K562 (cell line): ENCODE data around the gene ZNF740. TPM values are rescaled to one million over a fixed set of nuclear protein-coding genes. Genes with fewer than 3 reads are reported as not detected.

ENCODE experiments used
- ATAC-seq: fragments of 200-7000 bp; cut with Tn5 transposase; 3 replicates; pipeline ENCODE4 v1.9.1; 2020; ENCODE audit warnings: moderate library complexity
- BruUV-seq: library from RNA; stranded (reverse); fragments of 400-500 nt; replicated peaks from 2 replicates; lab custom pipeline; 2021; lab: Mats Ljungman, UMichigan
- CTCF ChIA-PET: fragments of 300-600 bp; formaldehyde crosslinking; extraction: SDS; loops from one replicate; lab custom pipeline; 2021; ENCODE audit warnings: low intra/inter-chr PET ratio; lab: Yijun Ruan, JAX
- POLR2A ChIA-PET: fragments of 300-600, 350-650 bp; sonication (Branson Sonifier 250); formaldehyde crosslinking; extraction: SDS; loops from one replicate; lab custom pipeline; 2021; ENCODE audit warnings: antibody characterized with exemption, inconsistent platforms; lab: Yijun Ruan, JAX
- DNase-seq, 4 experiments: peaks; one replicate each; pipeline versions ENCODE4 v3.0.0 to v3.0.0-alpha.2; 2011 to 2018; ENCODE audit warnings: low spot score in 3 of 4, mixed read lengths in 3 of 4; ENCODE audit errors: extremely low read depth in 1 of 4
- FAIRE-seq: peaks from 2 replicates; lab custom pipeline; 2011; peaks lifted over from hg19 to GRCh38; lab: Jason Lieb, UNC
- H2AFZ ChIP-seq: 2 replicates; pipeline ENCODE4 v1.6.0; 2011; ENCODE audit warnings: low read depth, low read length, control low read depth, inconsistent platforms
- H3K27ac ChIP-seq: fragments of 200-600 bp; 3 replicates; pipeline ENCODE4 v1.8.0; 2011; ENCODE audit warnings: low read depth, mild to moderate bottlenecking, control low read depth, inconsistent platforms, low read length, moderate library complexity, mixed read lengths; ENCODE audit errors: extremely low read depth
- H3K27me3 ChIP-seq, 2 experiments: fragments of 300-600 bp in 1 of 2; 2 replicates in 1 of 2; 3 replicates in 1 of 2; pipeline versions ENCODE4 v1.6.0 to v1.8.0; 2011; ENCODE audit warnings: inconsistent platforms in 2 of 2, low read length in 2 of 2, mild to moderate bottlenecking in 1 of 2, mixed read lengths in 1 of 2, moderate library complexity in 1 of 2; ENCODE audit not compliant: control insufficient read depth in 2 of 2, insufficient read depth in 2 of 2
- H3K36me3 ChIP-seq: fragments of 300-600 bp; 3 replicates; pipeline ENCODE4 v1.8.0; 2011; ENCODE audit warnings: mild to moderate bottlenecking, low read length, inconsistent platforms; ENCODE audit not compliant: control insufficient read depth, insufficient read depth
- H3K4me1 ChIP-seq, 2 experiments: fragments of 200-600 bp in 1 of 2; replicated peaks in 1 of 2; 2 replicates in 1 of 2; 3 replicates in 1 of 2; pipeline versions ENCODE4 v1.5.1 to v1.8.0; 2011; ENCODE audit warnings: inconsistent platforms in 2 of 2, low read length in 2 of 2, mild to moderate bottlenecking in 1 of 2, mixed read lengths in 1 of 2, moderate library complexity in 1 of 2; ENCODE audit not compliant: control insufficient read depth in 2 of 2, insufficient read depth in 2 of 2
- H3K4me2 ChIP-seq: 2 replicates; pipeline ENCODE4 v1.6.1; 2011; ENCODE audit warnings: low read length, control low read depth, inconsistent platforms, mixed read lengths; ENCODE audit not compliant: insufficient read depth
- H3K4me3 ChIP-seq: fragments of 200-600 bp; sonication (generic), shearing (Covaris generic); 2 replicates; pipeline ENCODE4 v1.5.1; 2016; ENCODE audit warnings: control low read depth, inconsistent platforms
- H3K79me2 ChIP-seq: fragments of 200-600 bp; 3 replicates; pipeline ENCODE4 v1.8.0; 2011; ENCODE audit warnings: low read length, inconsistent platforms; ENCODE audit not compliant: control insufficient read depth, insufficient read depth
- H3K9ac ChIP-seq, 2 experiments: 2 replicates each; pipeline versions ENCODE4 v1.6.0 to v1.6.1; 2011; ENCODE audit warnings: low read depth in 2 of 2, low read length in 2 of 2, control low read depth in 1 of 2, inconsistent platforms in 1 of 2, mild to moderate bottlenecking in 1 of 2, mixed read lengths in 1 of 2; ENCODE audit not compliant: insufficient read depth in 1 of 2
- H3K9me1 ChIP-seq: one replicate; pipeline ENCODE4 v1.6.0; 2011; ENCODE audit warnings: inconsistent platforms, mild to moderate bottlenecking, low read length, moderate library complexity; ENCODE audit not compliant: control insufficient read depth, insufficient read depth
- H3K9me3 ChIP-seq: replicated peaks from 2 replicates; pipeline ENCODE4 v1.5.1; 2011; ENCODE audit warnings: low read depth, low read length, inconsistent platforms; ENCODE audit not compliant: control insufficient read depth, insufficient read depth
- H4K20me1 ChIP-seq: replicated peaks from 2 replicates; pipeline ENCODE4 v1.6.1; 2011; ENCODE audit warnings: low read length, inconsistent platforms, mixed read lengths; ENCODE audit not compliant: control insufficient read depth, insufficient read depth
- CREBBP ChIP-seq: IDR thresholded peaks from one replicate; pipeline ENCODE4 v1.6.1; 2012; ENCODE audit warnings: low read depth, mild to moderate bottlenecking, control low read depth, inconsistent platforms, low read length
- GTF2A2 ChIP-seq: IDR thresholded peaks from 2 replicates; pipeline ENCODE4 v1.6.1; 2016; ENCODE audit warnings: mild to moderate bottlenecking, missing genetic modification characterization, missing compliant biosample characterization
- HDAC2 ChIP-seq: fragments of 450-650 bp; IDR thresholded peaks from 2 replicates; pipeline ENCODE4 v1.6.1; 2016; ENCODE audit warnings: mild to moderate bottlenecking
- MEF2A ChIP-seq: IDR thresholded peaks from 2 replicates; pipeline ENCODE4 v1.6.1; 2011; ENCODE audit warnings: low read depth, mild to moderate bottlenecking, low read length, moderate library complexity; ENCODE audit not compliant: control insufficient read depth
- POLR2H ChIP-seq: IDR thresholded peaks from 2 replicates; pipeline ENCODE4 v1.6.1; 2016; ENCODE audit warnings: missing genetic modification characterization, low read depth, mild to moderate bottlenecking, control low read depth, missing compliant biosample characterization, moderate library complexity
- ZNF316 ChIP-seq: fragments of 450-650 bp; IDR thresholded peaks from 2 replicates; pipeline ENCODE4 v1.6.1; 2016
- ZNF717 ChIP-seq: fragments of 250-450 bp; sonication (Bioruptor Pico); IDR thresholded peaks from 2 replicates; pipeline ENCODE4 v1.5.0; 2021
- WGBS: fragments of 100-300 bp; shearing (Covaris generic); methylation state at CpG from one replicate; pipeline ENCODE4 v1.1.6; 2016; ENCODE audit warnings: low coverage, mixed read lengths; ENCODE audit not compliant: insufficient coverage; ENCODE audit errors: missing lambda C conversion rate; 5-methylcytosine and 5-hydroxymethylcytosine counted together
- in situ Hi-C: fragments of 300-500 bp; cut with MboI; formaldehyde crosslinking; loops from 4 replicates; pipeline ENCODE4 v1.15.0; 2018; ENCODE audit warnings: inconsistent platforms, mixed read lengths
- intact Hi-C: fragments of 100-400 bp; cut with micrococcal nuclease; formaldehyde crosslinking; loops from 2 replicates; pipeline ENCODE4 v1.14.2; 2022
- polyA plus RNA-seq, 8 experiments: library from polyadenylated mRNA; depleted of rRNA in 4 of 8; stranded (reverse) in 5 of 8; unstranded in 3 of 8; fragments of >200 nt; fragmentation: Nextera tagmentation in 2 of 8; fragmentation: Illumina TruSeq in 1 of 8; extraction: Ambion mirVana in 2 of 8; extraction: Trizol in 1 of 8; gene quantifications; 2 replicates each; pipeline versions ENCODE4 v1.2.1 to v1.2.3, GENCODE V29; 2011 to 2014; ENCODE audit warnings: inconsistent platforms in 1 of 8, missing spikeins in 1 of 8
- total RNA-seq, 7 experiments: library from RNA; depleted of rRNA in 6 of 7; stranded (reverse); fragments of >200 nt in 6 of 7; fragmentation: Illumina TruSeq in 2 of 7; extraction: Trizol in 2 of 7; gene quantifications; 2 replicates each; pipeline versions ENCODE4 v1.2.1 to v1.2.3, GENCODE V29; 2011 to 2021; ENCODE audit warnings: low replicate concordance in 1 of 7
- TF ChIP-seq, protein P1 (sequence below), 2 experiments: IDR thresholded peaks in 1 of 2; conservative IDR thresholded peaks in 1 of 2; 2 replicates each; pipeline ENCODE4 v1.6.1; 2016; ENCODE audit warnings: low read depth in 2 of 2, mild to moderate bottlenecking in 1 of 2, missing compliant biosample characterization in 1 of 2, missing genetic modification characterization in 1 of 2, moderate library complexity in 1 of 2
- TF ChIP-seq, protein P2 (sequence below): sonication (generic); formaldehyde crosslinking; IDR thresholded peaks from 2 replicates; pipeline ENCODE4 v1.8.1; 2023; ENCODE audit warnings: mild to moderate bottlenecking, missing genetic modification reagents

The ZNF740 gene
- total and polyA plus RNA-seq, 9 of the 15 experiments (the other 6 are each of a cell fraction or from before 2014, with no cell fraction given), result 0.57 to 46.4 (median 18.6) TPM

DNA sequence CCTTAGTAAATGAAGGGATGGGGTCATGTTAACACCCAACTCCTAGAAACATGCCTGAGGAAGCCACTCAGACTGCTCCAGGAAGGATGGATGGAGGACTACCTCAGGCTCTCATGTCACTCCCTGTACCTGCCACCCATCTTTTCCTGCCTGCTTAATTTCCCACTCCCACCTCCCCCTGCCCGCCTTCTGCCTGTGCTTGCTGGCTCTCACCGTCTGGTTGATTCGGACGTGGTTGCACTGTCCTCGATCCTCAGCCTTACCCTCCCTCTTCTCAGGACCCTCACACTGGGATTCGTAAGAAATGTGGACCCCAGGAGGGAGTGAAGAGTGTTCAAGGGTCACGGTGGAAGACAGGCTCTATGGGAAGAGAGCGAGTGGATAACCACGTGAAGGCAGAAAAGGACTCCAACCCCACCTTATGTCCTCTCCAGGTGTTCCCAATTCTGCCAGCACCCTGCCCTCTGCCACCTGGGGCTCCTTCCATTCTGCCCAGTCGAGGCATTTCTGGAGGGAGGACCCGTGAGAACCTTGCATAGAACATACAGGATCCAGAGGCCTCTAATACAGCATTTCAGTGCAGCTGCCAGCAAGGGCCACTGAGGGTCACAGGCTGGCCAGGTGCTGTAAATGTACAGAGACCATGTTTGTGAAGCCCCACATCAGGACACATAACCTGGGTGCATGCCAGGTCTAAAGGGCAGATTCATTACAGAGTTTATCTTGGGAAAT is 13.6 kb downstream of the ZNF740 start:
- FAIRE-seq (no peak), DNase-seq (no peak), ATAC-seq (no peak)
- CTCF ChIA-PET, result no interaction called here
- H3K9me1 ChIP-seq, result no peaks in the 10 kb centered on the region
- H3K27me3 ChIP-seq, result no peaks in the 10 kb centered on the region
- POLR2A ChIA-PET, result interaction anchor here (0.5 to 1.9 kb wide), 3 partner anchors 7 to 307 kb away, joined by 3 to 8 read pairs (median 4); partner anchors contain the start of genes ITGB7 and TARBP2
- in situ Hi-C loops, result no loop called here
- no TSS peak for BruUV-seq
- no peak overlapping the region for H3K4me3 ChIP-seq
- 34% methylated on average over 11 of the region's 11 CpGs for WGBS
- peaks cover 4% of the 10 kb centered on the region; the same call in 1 of the 2 replicates for H4K20me1 ChIP-seq
- peak overlapping the region in 1 of 2 experiments; percentile 23; a peak in 1 of 4 replicates for H3K9ac ChIP-seq
- H3K4me1 ChIP-seq, result peaks cover 9 to 21% of the 10 kb centered on the region in 2 experiments; a peak in 3 of 5 replicates
- no peak overlapping the region for H3K4me2 ChIP-seq
- no peak overlapping the region for H2AFZ ChIP-seq
- no peak overlapping the region for H3K27ac ChIP-seq
- no peaks in the 10 kb centered on the region for H3K79me2 ChIP-seq
- no peaks in the 10 kb centered on the region for H3K9me3 ChIP-seq
- intact Hi-C loops, result no loop called here
- no peak for TF ChIP-seq MEF2A
- TF ChIP-seq GTF2A2 (tag), result no peak
- TF ChIP-seq HDAC2, result no peak
- peaks cover 7% of the 10 kb centered on the region; the same call in 1 of the 3 replicates for H3K36me3 ChIP-seq

DNA sequence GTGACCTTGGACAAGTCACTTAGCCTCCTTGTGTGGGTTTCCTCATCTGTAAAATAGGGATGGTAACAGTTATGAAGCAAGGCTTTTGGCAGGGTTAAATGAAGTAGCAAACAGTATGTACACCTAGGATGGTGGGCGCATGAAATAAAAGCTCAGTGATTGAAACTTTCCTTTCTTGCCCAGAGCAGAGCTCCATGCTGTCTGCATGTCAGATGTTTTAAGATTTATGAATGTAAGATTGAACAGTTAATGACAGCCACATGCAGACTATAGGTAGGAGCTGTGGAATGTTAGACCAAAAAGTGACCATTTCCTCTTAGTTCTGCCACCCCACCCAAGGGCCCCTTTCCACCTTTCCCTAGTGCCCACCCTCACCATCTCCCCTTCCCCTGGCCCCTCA is 14.5 kb downstream of the ZNF740 start:
- no peak for ATAC-seq
- Histone ChIP-seq H3K9me1 (no peaks in the 10 kb centered on the region), H3K36me3 (peaks cover 7% of the 10 kb centered on the region; the same call in 1 of the 3 replicates), H3K27me3 (no peaks in the 10 kb centered on the region), H4K20me1 (peaks cover 4% of the 10 kb centered on the region; the same call in 1 of the 2 replicates), H3K27ac (no peak overlapping the region), H3K79me2 (no peaks in the 10 kb centered on the region), H3K4me2 (no peak overlapping the region), H3K9me3 (no peaks in the 10 kb centered on the region), H3K4me3 (no peak overlapping the region), H3K4me1 (peaks cover 13 to 21% of the 10 kb centered on the region in 2 experiments; a peak in 4 of 5 replicates), H3K9ac (no peak overlapping the region), H2AFZ (no peak overlapping the region)
- CTCF ChIA-PET, result interaction anchor here (0.6 kb wide), 1 partner anchor 382 kb away, joined by 3 read pairs; no protein-coding TSS in a partner anchor
- 28% methylated on average over 1 of the region's 1 CpG for WGBS
- POLR2A ChIA-PET, result interaction anchor here (0.5 to 1.9 kb wide), 7 partner anchors 8 to 311 kb away, joined by 3 to 8 read pairs (median 4); partner anchors contain the start of genes AAAS and ITGB7
- in situ Hi-C loops (no loop called here), intact Hi-C loops (no loop called here)
- no peak for DNase-seq
- BruUV-seq, result no TSS peak
- peak; percentile 57 for FAIRE-seq
- TF ChIP-seq ZNF717 (CRISPR knock-in tag) (no peak), POLR2H (tag) (no peak), CREBBP (no peak), ZNF316 (no peak)
- TF ChIP-seq, protein P1, sequence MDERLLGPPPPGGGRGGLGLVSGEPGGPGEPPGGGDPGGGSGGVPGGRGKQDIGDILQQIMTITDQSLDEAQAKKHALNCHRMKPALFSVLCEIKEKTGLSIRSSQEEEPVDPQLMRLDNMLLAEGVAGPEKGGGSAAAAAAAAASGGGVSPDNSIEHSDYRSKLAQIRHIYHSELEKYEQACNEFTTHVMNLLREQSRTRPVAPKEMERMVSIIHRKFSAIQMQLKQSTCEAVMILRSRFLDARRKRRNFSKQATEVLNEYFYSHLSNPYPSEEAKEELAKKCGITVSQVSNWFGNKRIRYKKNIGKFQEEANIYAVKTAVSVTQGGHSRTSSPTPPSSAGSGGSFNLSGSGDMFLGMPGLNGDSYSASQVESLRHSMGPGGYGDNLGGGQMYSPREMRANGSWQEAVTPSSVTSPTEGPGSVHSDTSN (CRISPR knock-in tag; IDR thresholded peaks at IDR 0.05; ENCODE audit: low read depth), result no peak
- TF ChIP-seq, protein P1 (tag; conservative IDR thresholded peaks at IDR 0.05; ENCODE audit: low read depth), result 0 out of 2 replicates have a peak, but pooled peaks have one; percentile 28
- TF ChIP-seq, protein P2, sequence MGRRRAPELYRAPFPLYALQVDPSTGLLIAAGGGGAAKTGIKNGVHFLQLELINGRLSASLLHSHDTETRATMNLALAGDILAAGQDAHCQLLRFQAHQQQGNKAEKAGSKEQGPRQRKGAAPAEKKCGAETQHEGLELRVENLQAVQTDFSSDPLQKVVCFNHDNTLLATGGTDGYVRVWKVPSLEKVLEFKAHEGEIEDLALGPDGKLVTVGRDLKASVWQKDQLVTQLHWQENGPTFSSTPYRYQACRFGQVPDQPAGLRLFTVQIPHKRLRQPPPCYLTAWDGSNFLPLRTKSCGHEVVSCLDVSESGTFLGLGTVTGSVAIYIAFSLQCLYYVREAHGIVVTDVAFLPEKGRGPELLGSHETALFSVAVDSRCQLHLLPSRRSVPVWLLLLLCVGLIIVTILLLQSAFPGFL, result no peak
